OCI-LY1 (cell line): ENCODE results near the gene SLAMF7.

ENCODE experiments used
- H2AFZ ChIP-seq: fragments of 200-600 bp; sonication (generic), shearing (Covaris generic); 2 replicates; pipeline ENCODE4 v1.6.0; 2014; ENCODE audit warnings: antibody characterized with exemption, mild to moderate bottlenecking, low read length
- H3F3A ChIP-seq: fragments of 200-600 bp; sonication (generic), shearing (Covaris generic); 2 replicates; pipeline ENCODE4 v1.6.0; 2014; ENCODE audit warnings: mild to moderate bottlenecking, antibody characterized with exemption, low read length, moderate library complexity; ENCODE audit not compliant: insufficient read depth
- H3K27ac ChIP-seq: fragments of 200-600 bp; sonication (generic); 2 replicates; pipeline ENCODE4 v1.5.1; 2014; ENCODE audit warnings: low read length, mixed run types, mild to moderate bottlenecking, low read depth; ENCODE audit not compliant: poor library complexity, severe bottlenecking
- H3K27me3 ChIP-seq: fragments of 200-600 bp; sonication (generic); 2 replicates; pipeline ENCODE4 v1.6.0; 2014; ENCODE audit warnings: antibody characterized with exemption, mild to moderate bottlenecking, low read length, moderate library complexity; ENCODE audit not compliant: insufficient read depth
- H3K36me3 ChIP-seq: fragments of 200-600 bp; sonication (generic); 2 replicates; pipeline ENCODE4 v1.6.1; 2014; ENCODE audit warnings: mild to moderate bottlenecking, antibody characterized with exemption, low read length, moderate library complexity, mixed read lengths; ENCODE audit not compliant: insufficient read depth
- H3K4me1 ChIP-seq: fragments of 200-600 bp; sonication (generic); 2 replicates; pipeline ENCODE4 v1.5.1; 2014; ENCODE audit warnings: mild to moderate bottlenecking, low read length, moderate library complexity; ENCODE audit not compliant: insufficient read depth, severe bottlenecking
- H3K4me2 ChIP-seq: fragments of 200-600 bp; sonication (generic), shearing (Covaris generic); 2 replicates; pipeline ENCODE4 v1.6.1; 2014; ENCODE audit warnings: low read length
- H3K4me3 ChIP-seq: fragments of 200-600 bp; sonication (generic); 2 replicates; pipeline ENCODE4 v1.5.1; 2014; ENCODE audit warnings: low read length, low read depth, mild to moderate bottlenecking, mixed read lengths; ENCODE audit not compliant: poor library complexity, severe bottlenecking
- H3K79me2 ChIP-seq: fragments of 200-600 bp; shearing (Covaris generic); 2 replicates; pipeline ENCODE4 v1.6.1; 2016; ENCODE audit warnings: mixed run types, low read length, mixed read lengths; ENCODE audit not compliant: insufficient read depth
- H3K9ac ChIP-seq: fragments of 200-600 bp; sonication (generic), shearing (Covaris generic); 2 replicates; pipeline ENCODE4 v1.6.1; 2014; ENCODE audit warnings: mild to moderate bottlenecking, low read length, mixed read lengths
- H3K9me2 ChIP-seq: fragments of 200-600 bp; sonication (generic), shearing (Covaris generic); 2 replicates; pipeline ENCODE4 v1.6.1; 2014; ENCODE audit warnings: low read depth, mild to moderate bottlenecking, low read length, mixed read lengths
- H3K9me3 ChIP-seq: fragments of 200-600 bp; shearing (Covaris generic); 2 replicates; pipeline ENCODE4 v1.6.1; 2014; ENCODE audit warnings: low read length, mixed read lengths
- H4K20me1 ChIP-seq: fragments of 200-600 bp; sonication (generic), shearing (Covaris generic); 2 replicates; pipeline ENCODE4 v1.6.0; 2016; ENCODE audit warnings: mild to moderate bottlenecking, low read length; ENCODE audit not compliant: insufficient read depth
- CTCF ChIP-seq: fragments of 200-600 bp; sonication (generic), shearing (Covaris generic); IDR thresholded peaks from 2 replicates; pipeline ENCODE4 v1.5.1; 2017; ENCODE audit warnings: mild to moderate bottlenecking, antibody characterized with exemption, low read length, moderate library complexity, mixed read lengths
- EZH2 ChIP-seq: fragments of 200-600 bp; sonication (generic), shearing (Covaris generic); IDR thresholded peaks from 2 replicates; pipeline ENCODE4 v1.8.0; 2017; ENCODE audit warnings: borderline replicate concordance, mixed run types, mild to moderate bottlenecking, antibody characterized with exemption, low read length, moderate library complexity, mixed read lengths

Gene SLAMF7

GRCh38 chr1:160800645-160801408, 61.8 kb downstream of the SLAMF7 start:
- Histone ChIP-seq H3K4me3 (peak overlapping the region; percentile 64), H4K20me1 (no peaks in the 10 kb centered on the region), H3K79me2 (peaks cover 3% of the 10 kb centered on the region; the same call in 1 of the 2 replicates), H3K27me3 (no peaks in the 10 kb centered on the region), H3F3A (no peaks in the 10 kb centered on the region), H3K4me1 (peaks cover 56% of the 10 kb centered on the region), H2AFZ (no peak overlapping the region), H3K4me2 (peak overlapping the region; percentile 89), H3K9me2 (no peaks in the 10 kb centered on the region), H3K27ac (peak overlapping the region; percentile 15), H3K36me3 (peaks cover 21% of the 10 kb centered on the region), H3K9ac (no peak overlapping the region; the same call in 1 of the 2 replicates), H3K9me3 (no peaks in the 10 kb centered on the region)
- TF ChIP-seq CTCF (no peak), EZH2 (no peak)

GRCh38 chr1:160801836-160802580, 63.0 kb downstream of the SLAMF7 start:
- Histone ChIP-seq H3K9me2 (no peaks in the 10 kb centered on the region), H3K4me3 (no peak overlapping the region), H3K79me2 (peaks cover 3% of the 10 kb centered on the region; the same call in 1 of the 2 replicates), H3K9ac (no peak overlapping the region), H2AFZ (no peak overlapping the region), H3K27ac (no peak overlapping the region), H3K4me1 (peaks cover 44% of the 10 kb centered on the region), H3K4me2 (no peak overlapping the region), H3F3A (no peaks in the 10 kb centered on the region), H4K20me1 (no peaks in the 10 kb centered on the region), H3K9me3 (peaks cover 10% of the 10 kb centered on the region; the same call in 1 of the 2 replicates), H3K36me3 (peaks cover 21% of the 10 kb centered on the region), H3K27me3 (no peaks in the 10 kb centered on the region)
- no peak for TF ChIP-seq EZH2
- no peak for TF ChIP-seq CTCF
